HEK293 (cell line): ENCODE results near the gene ATP13A2.

Source experiments
- ATF2 ChIP-seq: fragments of 450-650 bp; formaldehyde crosslinking; IDR thresholded peaks from 2 replicates; pipeline ENCODE4 v1.5.1; 2016; ENCODE audit warnings: missing biosample characterization, missing genetic modification characterization, low read depth
- CTCF ChIP-seq: fragments of 450-650 bp; formaldehyde crosslinking; IDR thresholded peaks from 2 replicates; pipeline ENCODE4 v1.5.1; 2016; ENCODE audit warnings: missing biosample characterization, missing genetic modification characterization
- PRDM10 ChIP-seq: fragments of 450-650 bp; formaldehyde crosslinking; IDR thresholded peaks from 2 replicates; pipeline ENCODE4 v1.5.1; 2016; ENCODE audit warnings: missing biosample characterization, missing genetic modification characterization
- TRIM28 ChIP-seq: IDR thresholded peaks from 2 replicates; pipeline ENCODE4 v1.6.1; 2011; ENCODE audit warnings: low read length, control low read depth, borderline replicate concordance
- YY1 ChIP-seq: fragments of 450-650 bp; formaldehyde crosslinking; IDR thresholded peaks from 2 replicates; pipeline ENCODE4 v1.5.1; 2018; ENCODE audit warnings: missing biosample characterization, missing genetic modification characterization
- ZBTB17 ChIP-seq: fragments of 450-650 bp; formaldehyde crosslinking; IDR thresholded peaks from 2 replicates; pipeline ENCODE4 v1.5.1; 2016; ENCODE audit warnings: missing biosample characterization, missing genetic modification characterization
- ZBTB44 ChIP-seq: fragments of 450-650 bp; IDR thresholded peaks from 2 replicates; pipeline ENCODE4 v1.5.1; 2018; ENCODE audit warnings: missing biosample characterization, mild to moderate bottlenecking, missing genetic modification characterization
- ZNF174 ChIP-seq: fragments of 450-650 bp; formaldehyde crosslinking; IDR thresholded peaks from 2 replicates; pipeline ENCODE4 v1.5.0; 2017; ENCODE audit warnings: missing biosample characterization, mild to moderate bottlenecking, missing genetic modification characterization
- ZNF473 ChIP-seq: fragments of 450-650 bp; formaldehyde crosslinking; IDR thresholded peaks from 2 replicates; pipeline ENCODE4 v1.5.1; 2017; ENCODE audit warnings: missing biosample characterization, missing genetic modification characterization
- ZNF558 ChIP-seq: fragments of 450-650 bp; formaldehyde crosslinking; IDR thresholded peaks from 2 replicates; pipeline ENCODE4 v1.5.1; 2016; ENCODE audit warnings: missing biosample characterization, missing genetic modification characterization
- ZNF629 ChIP-seq: fragments of 450-650 bp; formaldehyde crosslinking; IDR thresholded peaks from 2 replicates; pipeline ENCODE4 v1.5.1; 2017; ENCODE audit warnings: missing biosample characterization, missing genetic modification characterization
- ZNF664 ChIP-seq: fragments of 450-650 bp; formaldehyde crosslinking; IDR thresholded peaks from 2 replicates; pipeline ENCODE4 v1.5.1; 2016; ENCODE audit warnings: missing biosample characterization, missing genetic modification characterization
- TF ChIP-seq, protein P1 (sequence below): fragments of 450-650 bp; formaldehyde crosslinking; IDR thresholded peaks from 2 replicates; pipeline ENCODE4 v1.5.1; 2016; ENCODE audit warnings: missing biosample characterization, missing genetic modification characterization

- no peak for TF ChIP-seq YY1 (tag by site-specific recombination)
- no peak for TF ChIP-seq ZNF174 (tag by site-specific recombination)
- TF ChIP-seq ZBTB17 (tag by site-specific recombination) = no peak
- no peak for TF ChIP-seq TRIM28
- no peak for TF ChIP-seq PRDM10 (tag by site-specific recombination)
- TF ChIP-seq CTCF = no peak
- TF ChIP-seq ZNF664 (tag by site-specific recombination) = no peak
- TF ChIP-seq ATF2 (tag by site-specific recombination) = no peak
- TF ChIP-seq ZNF473 (tag by site-specific recombination) = no peak
- TF ChIP-seq, protein P1, sequence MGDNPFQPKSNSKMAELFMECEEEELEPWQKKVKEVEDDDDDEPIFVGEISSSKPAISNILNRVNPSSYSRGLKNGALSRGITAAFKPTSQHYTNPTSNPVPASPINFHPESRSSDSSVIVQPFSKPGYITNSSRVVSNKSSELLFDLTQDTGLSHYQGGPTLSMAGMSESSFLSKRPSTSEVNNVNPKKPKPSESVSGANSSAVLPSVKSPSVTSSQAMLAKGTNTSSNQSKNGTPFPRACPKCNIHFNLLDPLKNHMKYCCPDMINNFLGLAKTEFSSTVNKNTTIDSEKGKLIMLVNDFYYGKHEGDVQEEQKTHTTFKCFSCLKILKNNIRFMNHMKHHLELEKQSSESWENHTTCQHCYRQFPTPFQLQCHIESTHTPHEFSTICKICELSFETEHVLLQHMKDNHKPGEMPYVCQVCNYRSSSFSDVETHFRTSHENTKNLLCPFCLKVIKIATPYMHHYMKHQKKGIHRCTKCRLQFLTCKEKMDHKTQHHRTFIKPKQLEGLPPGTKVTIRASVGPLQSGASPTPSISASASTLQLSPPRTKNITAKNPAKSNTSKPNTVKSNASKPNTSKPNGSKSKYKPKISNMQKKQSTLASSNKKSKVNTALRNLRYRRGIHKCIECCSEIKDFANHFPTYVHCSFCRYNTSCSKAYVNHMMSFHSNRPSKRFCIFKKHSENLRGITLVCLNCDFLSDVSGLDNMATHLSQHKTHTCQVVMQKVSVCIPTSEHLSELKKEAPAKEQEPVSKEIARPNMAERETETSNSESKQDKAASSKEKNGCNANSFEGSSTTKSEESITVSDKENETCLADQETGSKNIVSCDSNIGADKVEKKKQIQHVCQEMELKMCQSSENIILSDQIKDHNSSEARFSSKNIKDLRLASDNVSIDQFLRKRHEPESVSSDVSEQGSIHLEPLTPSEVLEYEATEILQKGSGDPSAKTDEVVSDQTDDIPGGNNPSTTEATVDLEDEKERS (tag by site-specific recombination) = no peak
- no peak for TF ChIP-seq ZNF558 (tag by site-specific recombination)
- no peak for TF ChIP-seq ZNF629 (tag by site-specific recombination)
- TF ChIP-seq ZBTB44 (tag by site-specific recombination) = no peak
Observed at GRCh38 chr1:16955186-16955585, 56.5 kb downstream of the ATP13A2 start.
